Measurements from ENCODE around the gene PUM2. TPM values are rescaled to one million over a fixed set of nuclear protein-coding genes. Genes with fewer than 3 reads are reported as not detected.
A peak's percentile ranks its signal among the peaks of the same experiment; 100 is the strongest.

The PUM2 gene
- total and polyA plus RNA-seq, 2 of the 13 experiments (the other 11 are each of a cell fraction or from before 2014, with no cell fraction given), result 69.6 to 69.8 TPM

DNA sequence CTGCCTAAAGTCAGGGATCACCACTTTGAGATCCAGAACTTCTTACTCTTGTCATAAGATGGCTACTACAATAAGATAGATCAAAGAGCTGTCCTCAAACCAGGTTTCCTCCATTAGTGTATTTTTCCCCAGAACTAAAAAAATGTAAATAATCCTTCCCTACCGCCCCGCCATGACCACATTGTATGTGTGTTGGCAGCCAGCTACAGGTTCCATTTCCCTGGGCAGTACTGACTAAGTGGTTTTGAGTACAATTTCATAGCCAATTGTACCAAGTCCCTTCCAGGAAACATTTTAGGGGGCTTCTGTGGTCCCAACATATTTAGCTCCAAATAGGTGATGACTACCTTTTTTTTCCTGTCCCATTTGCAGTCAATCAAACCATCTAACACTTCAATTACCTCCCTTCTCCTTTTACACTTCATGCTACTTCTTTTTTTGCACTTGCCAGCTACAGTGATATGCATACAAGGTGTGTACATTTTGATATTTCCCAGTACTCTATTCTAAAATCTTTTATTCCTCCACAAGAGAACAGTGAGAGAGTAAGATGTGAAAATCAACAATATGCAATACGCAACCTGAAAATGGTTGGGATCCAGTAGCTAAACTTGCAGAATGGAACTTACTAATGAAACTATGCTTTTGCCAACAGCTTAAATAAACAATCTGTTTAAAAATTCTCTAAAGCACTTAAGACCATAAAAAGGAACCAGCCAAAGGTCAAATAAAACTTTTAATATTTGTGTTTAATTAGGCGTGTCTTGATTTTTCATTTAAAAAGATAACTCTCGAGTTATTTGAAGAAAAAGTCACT is 3.9 kb downstream of the PUM2 start:
- peaks cover 87% of the 10 kb centered on the region for H3K79me2 ChIP-seq (ENCODE audit: insufficient read depth, low read length)
- peaks cover 0 to 2% of the 10 kb centered on the region in 2 experiments; a peak in 2 of 5 replicates for H3K36me3 ChIP-seq (replicated peaks in 1 of 2; ENCODE audit: control insufficient read depth in 1 of 2, insufficient read depth in 2 of 2, low read length in 2 of 2)
- FAIRE-seq (no peak), DNase-seq (ENCODE audit: low spot score) (no peak), ATAC-seq (no peak)
- WGBS (ENCODE audit: low lambda C conversion rate), result 81% methylated on average over 5 of the region's 5 CpGs
- TF ChIP-seq MTA1 (CRISPR knock-in tag; IDR thresholded peaks at IDR 0.05; ENCODE audit: borderline replicate concordance), result no peak
- TF ChIP-seq RBFOX2 (IDR thresholded peaks at IDR 0.05; ENCODE audit: low read depth, low read length), result no peak
- 0 out of 2 replicates have a peak, but pooled peaks have one; percentile 11 for TF ChIP-seq CREM (IDR thresholded peaks at IDR 0.05)
- TF ChIP-seq CREM (CRISPR knock-in tag; IDR thresholded peaks at IDR 0.05), result no peak
- TF ChIP-seq, protein P1, sequence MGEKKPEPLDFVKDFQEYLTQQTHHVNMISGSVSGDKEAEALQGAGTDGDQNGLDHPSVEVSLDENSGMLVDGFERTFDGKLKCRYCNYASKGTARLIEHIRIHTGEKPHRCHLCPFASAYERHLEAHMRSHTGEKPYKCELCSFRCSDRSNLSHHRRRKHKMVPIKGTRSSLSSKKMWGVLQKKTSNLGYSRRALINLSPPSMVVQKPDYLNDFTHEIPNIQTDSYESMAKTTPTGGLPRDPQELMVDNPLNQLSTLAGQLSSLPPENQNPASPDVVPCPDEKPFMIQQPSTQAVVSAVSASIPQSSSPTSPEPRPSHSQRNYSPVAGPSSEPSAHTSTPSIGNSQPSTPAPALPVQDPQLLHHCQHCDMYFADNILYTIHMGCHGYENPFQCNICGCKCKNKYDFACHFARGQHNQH (CRISPR knock-in tag; IDR thresholded peaks at IDR 0.05), result no peak
- TF ChIP-seq ZNF878 (CRISPR knock-in tag; IDR thresholded peaks at IDR 0.05), result 0 out of 2 replicates have a peak, but pooled peaks have one; percentile 40
- no peak for TF ChIP-seq MAFG (CRISPR knock-in tag; IDR thresholded peaks at IDR 0.05)
- ChIA-PET CTCF (ENCODE audit: low intra/inter-chr PET ratio, low total read pairs) (no interaction called here), POLR2A (interaction anchor here (1.2 kb wide), 1 partner anchor 9 kb away, joined by 3 read pairs; no protein-coding TSS in a partner anchor)
- H3K4me3 ChIP-seq (replicated peaks in 1 of 3; ENCODE audit: insufficient read depth in 1 of 3, low read depth in 2 of 3, low read length in 3 of 3), result peak overlapping the region in 2 of 3 experiments; percentile 6 to 98; a peak in 3 of 6 replicates
- no peak overlapping the region for H2AFZ ChIP-seq (ENCODE audit: low read length)
- H3K9me3 ChIP-seq (ENCODE audit: low read length), result no peaks in the 10 kb centered on the region
- intact Hi-C loops (cut with micrococcal nuclease; ENCODE audit: unreplicated experiment), result no loop called here
- H3K4me2 ChIP-seq (ENCODE audit: low read depth, low read length), result peak overlapping the region; percentile 90
- in situ Hi-C loops (cut with HindIII; ENCODE audit: extremely low pct_ligation_motif_present, low pct_unique_long_range_greater_than_20kb), result no loop called here
- H3K4me1 ChIP-seq (ENCODE audit: insufficient read depth, low read length), result peaks cover 58% of the 10 kb centered on the region
- BruUV-seq (replicated peaks), result no TSS peak
- peaks cover 83% of the 10 kb centered on the region for H4K20me1 ChIP-seq (ENCODE audit: insufficient read depth, low read length)
- no peak overlapping the region for H3K9ac ChIP-seq (ENCODE audit: insufficient read depth, low read depth, low read length)
- no peaks in the 10 kb centered on the region; a peak in 1 of 5 replicates for H3K27me3 ChIP-seq (ENCODE audit: control insufficient read depth in 1 of 2, insufficient read depth in 2 of 2, low read length in 2 of 2)
- no peak overlapping the region for H3K27ac ChIP-seq (ENCODE audit: extremely low read length, insufficient read depth, low read length)
